ENCODE data around the gene SMOC1. TPM values are rescaled to one million over a fixed set of nuclear protein-coding genes. Genes with fewer than 3 reads are reported as not detected.

Gene SMOC1
- total RNA-seq, 1 experiment from 2014 or later, result not detected

- ATAC-seq (no peak), DNase-seq (no peak)
- ChIA-PET CTCF (no interaction called here), POLR2A (ENCODE audit: unreplicated experiment) (no interaction called here)
- H3K9ac ChIP-seq (ENCODE audit: low read length), result no peak overlapping the region
- peaks cover 83% of the 10 kb centered on the region for H3K27me3 ChIP-seq (ENCODE audit: low read length)
- intact Hi-C loops (cut with micrococcal nuclease), result no loop called here
- TF ChIP-seq EZH2 (IDR thresholded peaks at IDR 0.05; ENCODE audit: low read length, unreplicated experiment) (no peak), EZH2phosphoT487 (IDR thresholded peaks at IDR 0.05; ENCODE audit: borderline replicate concordance, low read length) (no peak)
- TF ChIP-seq, protein P1, sequence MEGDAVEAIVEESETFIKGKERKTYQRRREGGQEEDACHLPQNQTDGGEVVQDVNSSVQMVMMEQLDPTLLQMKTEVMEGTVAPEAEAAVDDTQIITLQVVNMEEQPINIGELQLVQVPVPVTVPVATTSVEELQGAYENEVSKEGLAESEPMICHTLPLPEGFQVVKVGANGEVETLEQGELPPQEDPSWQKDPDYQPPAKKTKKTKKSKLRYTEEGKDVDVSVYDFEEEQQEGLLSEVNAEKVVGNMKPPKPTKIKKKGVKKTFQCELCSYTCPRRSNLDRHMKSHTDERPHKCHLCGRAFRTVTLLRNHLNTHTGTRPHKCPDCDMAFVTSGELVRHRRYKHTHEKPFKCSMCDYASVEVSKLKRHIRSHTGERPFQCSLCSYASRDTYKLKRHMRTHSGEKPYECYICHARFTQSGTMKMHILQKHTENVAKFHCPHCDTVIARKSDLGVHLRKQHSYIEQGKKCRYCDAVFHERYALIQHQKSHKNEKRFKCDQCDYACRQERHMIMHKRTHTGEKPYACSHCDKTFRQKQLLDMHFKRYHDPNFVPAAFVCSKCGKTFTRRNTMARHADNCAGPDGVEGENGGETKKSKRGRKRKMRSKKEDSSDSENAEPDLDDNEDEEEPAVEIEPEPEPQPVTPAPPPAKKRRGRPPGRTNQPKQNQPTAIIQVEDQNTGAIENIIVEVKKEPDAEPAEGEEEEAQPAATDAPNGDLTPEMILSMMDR (conservative IDR thresholded peaks at IDR 0.05; ENCODE audit: low read depth, low read length), result no peak
- no peaks in the 10 kb centered on the region for H3K9me3 ChIP-seq (ENCODE audit: low read length)
- no peak overlapping the region for H3K4me2 ChIP-seq (ENCODE audit: low read length)
- H3K36me3 ChIP-seq (ENCODE audit: low read depth, low read length), result no peaks in the 10 kb centered on the region
- H3K9me2 ChIP-seq (replicated peaks; ENCODE audit: low read length), result no peaks in the 10 kb centered on the region
- no peaks in the 10 kb centered on the region; the same call in 1 of the 2 replicates for H3K4me1 ChIP-seq (ENCODE audit: insufficient read depth, low read length)
- no peaks in the 10 kb centered on the region for H4K20me1 ChIP-seq (ENCODE audit: low read length)
- no TSS peak for BruUV-seq (replicated peaks)
- no peak overlapping the region for H2AFZ ChIP-seq (ENCODE audit: low read length)
- H3F3A ChIP-seq (ENCODE audit: low read length, unreplicated experiment), result no peaks in the 10 kb centered on the region
- no peak overlapping the region for H3K27ac ChIP-seq (ENCODE audit: low read length)
- H3K79me2 ChIP-seq (ENCODE audit: low read length), result no peaks in the 10 kb centered on the region
- H3K4me3 ChIP-seq (ENCODE audit: low read length), result no peak overlapping the region
These were observed 113.3 kb downstream of the SMOC1 start for GRCh38 chr14:69992564-69992963.

DNA sequence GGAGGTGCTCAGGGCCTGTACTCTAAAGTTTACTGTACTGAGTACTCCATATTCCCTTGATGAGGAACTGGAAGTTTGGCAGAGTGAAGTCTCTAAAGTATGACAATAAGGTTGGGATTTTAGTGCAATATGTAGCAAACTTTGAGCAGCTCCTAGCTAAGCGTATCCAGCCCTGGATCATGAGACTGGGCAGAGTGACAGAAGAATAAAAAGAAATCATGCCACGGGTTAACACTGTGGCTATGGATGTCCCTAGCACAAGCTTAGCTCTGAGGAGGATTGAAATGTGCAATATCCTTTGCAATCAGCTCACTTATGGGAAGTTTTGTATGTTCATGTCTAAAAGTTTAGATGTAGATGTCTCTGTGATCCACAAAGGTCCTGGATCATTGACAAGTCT, 114.1 kb downstream of the SMOC1 start:
- no peaks in the 10 kb centered on the region for H3K36me3 ChIP-seq (ENCODE audit: low read depth, low read length)
- H3K9me3 ChIP-seq (ENCODE audit: low read length), result no peaks in the 10 kb centered on the region
- no peak overlapping the region for H3K9ac ChIP-seq (ENCODE audit: low read length)
- no peaks in the 10 kb centered on the region for H3K9me2 ChIP-seq (replicated peaks; ENCODE audit: low read length)
- no peak overlapping the region for H3K4me3 ChIP-seq (ENCODE audit: low read length)
- TF ChIP-seq EZH2phosphoT487 (IDR thresholded peaks at IDR 0.05; ENCODE audit: borderline replicate concordance, low read length) (no peak), EZH2 (IDR thresholded peaks at IDR 0.05; ENCODE audit: low read length, unreplicated experiment) (no peak)
- TF ChIP-seq, protein P1 (conservative IDR thresholded peaks at IDR 0.05; ENCODE audit: low read depth, low read length), result no peak
- intact Hi-C loops (cut with micrococcal nuclease), result no loop called here
- H3K27ac ChIP-seq (ENCODE audit: low read length), result no peak overlapping the region
- H4K20me1 ChIP-seq (ENCODE audit: low read length), result no peaks in the 10 kb centered on the region
- no peaks in the 10 kb centered on the region for H3F3A ChIP-seq (ENCODE audit: low read length, unreplicated experiment)
- no peak overlapping the region for H3K4me2 ChIP-seq (ENCODE audit: low read length)
- peaks cover 4% of the 10 kb centered on the region; the same call in 1 of the 2 replicates for H3K4me1 ChIP-seq (ENCODE audit: insufficient read depth, low read length)
- POLR2A ChIA-PET (ENCODE audit: unreplicated experiment), result no interaction called here
- peaks cover 75% of the 10 kb centered on the region for H3K27me3 ChIP-seq (ENCODE audit: low read length)
- ATAC-seq (no peak), DNase-seq (no peak)
- CTCF ChIA-PET, result no interaction called here
- BruUV-seq (replicated peaks), result no TSS peak
- no peak overlapping the region for H2AFZ ChIP-seq (ENCODE audit: low read length)
- no peaks in the 10 kb centered on the region for H3K79me2 ChIP-seq (ENCODE audit: low read length)

GRCh38 chr14:69994002-69994401, 114.8 kb downstream of the SMOC1 start:
- Histone ChIP-seq H3K4me3 (ENCODE audit: low read length) (no peak overlapping the region), H4K20me1 (ENCODE audit: low read length) (no peaks in the 10 kb centered on the region), H3K4me2 (ENCODE audit: low read length) (no peak overlapping the region), H3K9me2 (replicated peaks; ENCODE audit: low read length) (no peaks in the 10 kb centered on the region), H3K27ac (ENCODE audit: low read length) (no peak overlapping the region), H2AFZ (ENCODE audit: low read length) (no peak overlapping the region), H3K9ac (ENCODE audit: low read length) (no peak overlapping the region), H3K27me3 (ENCODE audit: low read length) (peaks cover 69% of the 10 kb centered on the region), H3K4me1 (ENCODE audit: insufficient read depth, low read length) (peaks cover 11% of the 10 kb centered on the region), H3F3A (ENCODE audit: low read length, unreplicated experiment) (no peaks in the 10 kb centered on the region), H3K9me3 (ENCODE audit: low read length) (no peaks in the 10 kb centered on the region), H3K36me3 (ENCODE audit: low read depth, low read length) (no peaks in the 10 kb centered on the region), H3K79me2 (ENCODE audit: low read length) (no peaks in the 10 kb centered on the region)
- TF ChIP-seq, protein P1 (conservative IDR thresholded peaks at IDR 0.05; ENCODE audit: low read depth, low read length), result no peak
- no peak for TF ChIP-seq EZH2phosphoT487 (IDR thresholded peaks at IDR 0.05; ENCODE audit: borderline replicate concordance, low read length)
- TF ChIP-seq EZH2 (IDR thresholded peaks at IDR 0.05; ENCODE audit: low read length, unreplicated experiment), result no peak
- BruUV-seq (replicated peaks), result no TSS peak
- CTCF ChIA-PET, result no interaction called here
- DNase-seq (no peak), ATAC-seq (no peak)
- POLR2A ChIA-PET (ENCODE audit: unreplicated experiment), result no interaction called here
- intact Hi-C loops (cut with micrococcal nuclease), result no loop called here

Measured in PC-3 (cell line).